ENCODE data around the gene NDUFAF5. TPM values are rescaled to one million over a fixed set of nuclear protein-coding genes. Genes with fewer than 3 reads are reported as not detected.
"Not testable (repeated sequence)": the region's sequence is repeated elsewhere in the genome, so short reads cannot be mapped to it uniquely, and the experiment has no call there.

The NDUFAF5 gene
- total RNA-seq, 1 donor from 2014 or later, result 14.1 TPM

DNA sequence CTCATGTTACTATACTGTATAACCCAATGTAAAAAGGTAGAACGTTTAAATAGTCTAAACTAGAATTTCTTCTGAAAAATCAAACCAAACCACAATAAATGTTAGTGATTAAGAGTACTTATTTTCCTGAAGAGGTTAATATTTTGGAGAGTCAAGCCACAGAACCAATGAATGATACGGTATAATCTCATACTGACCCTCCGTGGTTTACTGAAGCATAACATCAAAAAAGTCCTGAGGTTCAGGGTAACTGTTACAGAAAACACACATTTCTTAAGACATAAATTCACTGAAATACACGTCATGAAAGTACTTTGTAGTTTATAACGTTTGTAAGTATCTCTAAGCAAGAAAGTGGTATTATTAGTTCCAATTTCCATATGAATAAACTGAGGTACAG lies 29.0 kb upstream of the NDUFAF5 start:
- TF ChIP-seq, protein P1, sequence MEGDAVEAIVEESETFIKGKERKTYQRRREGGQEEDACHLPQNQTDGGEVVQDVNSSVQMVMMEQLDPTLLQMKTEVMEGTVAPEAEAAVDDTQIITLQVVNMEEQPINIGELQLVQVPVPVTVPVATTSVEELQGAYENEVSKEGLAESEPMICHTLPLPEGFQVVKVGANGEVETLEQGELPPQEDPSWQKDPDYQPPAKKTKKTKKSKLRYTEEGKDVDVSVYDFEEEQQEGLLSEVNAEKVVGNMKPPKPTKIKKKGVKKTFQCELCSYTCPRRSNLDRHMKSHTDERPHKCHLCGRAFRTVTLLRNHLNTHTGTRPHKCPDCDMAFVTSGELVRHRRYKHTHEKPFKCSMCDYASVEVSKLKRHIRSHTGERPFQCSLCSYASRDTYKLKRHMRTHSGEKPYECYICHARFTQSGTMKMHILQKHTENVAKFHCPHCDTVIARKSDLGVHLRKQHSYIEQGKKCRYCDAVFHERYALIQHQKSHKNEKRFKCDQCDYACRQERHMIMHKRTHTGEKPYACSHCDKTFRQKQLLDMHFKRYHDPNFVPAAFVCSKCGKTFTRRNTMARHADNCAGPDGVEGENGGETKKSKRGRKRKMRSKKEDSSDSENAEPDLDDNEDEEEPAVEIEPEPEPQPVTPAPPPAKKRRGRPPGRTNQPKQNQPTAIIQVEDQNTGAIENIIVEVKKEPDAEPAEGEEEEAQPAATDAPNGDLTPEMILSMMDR (IDR thresholded peaks at IDR 0.05), result peak; percentile 14
- DNase-seq, result no peak
- intact Hi-C loops (cut with DNase I), result no loop called here

DNA sequence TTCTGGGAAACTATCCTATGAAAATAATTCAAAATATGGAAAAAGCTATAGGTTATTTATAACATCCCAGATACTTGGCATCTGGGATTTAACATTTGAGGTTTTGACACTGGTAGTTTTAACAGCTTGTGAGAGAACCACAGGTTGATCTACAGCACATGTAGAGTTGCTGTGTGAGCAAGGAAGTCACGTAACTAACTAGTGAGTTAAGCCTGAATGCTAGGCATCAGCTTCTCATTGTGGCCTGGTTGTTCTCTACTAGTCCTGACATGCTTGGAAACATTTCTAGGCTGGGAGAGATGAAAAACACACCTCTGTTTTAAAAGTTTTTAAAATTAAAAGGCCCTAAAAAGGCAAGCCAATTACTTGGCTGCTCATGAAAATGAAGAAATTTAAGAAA lies 28.3 kb upstream of the NDUFAF5 start:
- Histone ChIP-seq H3K27me3 (ENCODE audit: low read depth) (no peaks in the 10 kb centered on the region), H3K27ac (no peak overlapping the region), H3K9me3 (no peaks in the 10 kb centered on the region), H3K36me3 (peaks cover 55% of the 10 kb centered on the region), H3K4me1 (no peaks in the 10 kb centered on the region), H3K4me3 (no peak overlapping the region)
- DNase-seq, result no peak
- intact Hi-C loops (cut with DNase I), result no loop called here
- ATAC-seq, result no peak
- TF ChIP-seq, protein P1 (IDR thresholded peaks at IDR 0.05), result no peak

More for the DNA sequence above, 29.0 kb upstream of the NDUFAF5 start:
- no peak overlapping the region for H3K27ac ChIP-seq
- H3K4me3 ChIP-seq, result no peak overlapping the region
- no peaks in the 10 kb centered on the region for H3K9me3 ChIP-seq
- peaks cover 52% of the 10 kb centered on the region for H3K36me3 ChIP-seq
- no peaks in the 10 kb centered on the region for H3K27me3 ChIP-seq (ENCODE audit: low read depth)
- H3K4me1 ChIP-seq, result no peaks in the 10 kb centered on the region
- ATAC-seq, result no peak

DNA sequence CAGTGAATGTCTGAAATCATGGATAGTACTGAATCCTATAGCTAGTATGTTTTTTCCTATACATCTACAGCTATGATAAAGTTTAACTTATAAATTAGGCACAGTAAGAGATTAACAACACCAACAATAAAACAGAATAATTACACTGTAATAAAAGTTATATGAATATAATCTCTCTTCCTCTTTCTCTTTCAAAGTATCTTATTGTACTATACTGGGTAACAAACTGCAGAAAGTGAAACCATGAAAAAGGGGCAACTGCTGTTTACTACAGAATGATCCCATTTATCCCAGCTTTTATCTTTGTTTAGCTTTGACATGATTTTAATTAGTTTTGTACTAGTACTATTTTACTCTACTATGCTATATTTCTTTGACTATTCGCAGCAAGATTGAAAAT lies 25.9 kb upstream of the NDUFAF5 start:
- Histone ChIP-seq H3K27me3 (ENCODE audit: low read depth) (no peaks in the 10 kb centered on the region), H3K27ac (no peak overlapping the region), H3K4me3 (no peak overlapping the region), H3K9me3 (no peaks in the 10 kb centered on the region), H3K4me1 (no peaks in the 10 kb centered on the region), H3K36me3 (peaks cover 64% of the 10 kb centered on the region)
- DNase-seq (no peak), ATAC-seq (no peak)
- TF ChIP-seq, protein P1 (IDR thresholded peaks at IDR 0.05), result no peak
- intact Hi-C loops (cut with DNase I), result no loop called here

DNA sequence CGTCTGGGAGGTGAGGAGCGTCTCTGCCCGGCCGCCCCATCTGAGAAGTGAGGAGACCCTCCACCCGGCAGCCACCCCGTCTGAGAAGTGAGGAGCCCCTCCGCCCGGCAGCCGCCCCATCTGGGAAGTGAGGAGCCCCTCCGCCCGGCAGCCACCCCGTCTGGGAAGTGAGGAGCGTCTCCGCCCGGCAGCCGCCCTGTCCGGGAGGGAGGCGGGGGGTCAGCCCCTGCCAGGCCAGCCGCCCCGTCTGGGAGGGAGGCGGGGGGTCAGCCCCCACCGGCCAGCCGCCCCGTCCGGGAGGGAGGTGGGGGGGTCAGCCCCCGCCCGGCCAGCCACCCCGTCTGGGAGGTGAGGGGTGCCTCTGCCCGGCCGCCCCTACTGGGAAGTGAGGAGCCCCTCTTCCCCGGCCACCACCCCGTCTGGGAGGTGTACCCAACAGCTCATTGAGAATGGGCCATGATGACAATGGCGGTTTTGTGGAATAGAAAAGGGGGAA lies 24.3 kb upstream of the NDUFAF5 start:
- H3K9me3 ChIP-seq; intact Hi-C loops (cut with DNase I); H3K4me1 ChIP-seq; H3K27ac ChIP-seq; ATAC-seq; DNase-seq; H3K27me3 ChIP-seq (ENCODE audit: low read depth); H3K4me3 ChIP-seq: not testable (repeated sequence)
- peaks cover 71% of the 10 kb centered on the region for H3K36me3 ChIP-seq

DNA sequence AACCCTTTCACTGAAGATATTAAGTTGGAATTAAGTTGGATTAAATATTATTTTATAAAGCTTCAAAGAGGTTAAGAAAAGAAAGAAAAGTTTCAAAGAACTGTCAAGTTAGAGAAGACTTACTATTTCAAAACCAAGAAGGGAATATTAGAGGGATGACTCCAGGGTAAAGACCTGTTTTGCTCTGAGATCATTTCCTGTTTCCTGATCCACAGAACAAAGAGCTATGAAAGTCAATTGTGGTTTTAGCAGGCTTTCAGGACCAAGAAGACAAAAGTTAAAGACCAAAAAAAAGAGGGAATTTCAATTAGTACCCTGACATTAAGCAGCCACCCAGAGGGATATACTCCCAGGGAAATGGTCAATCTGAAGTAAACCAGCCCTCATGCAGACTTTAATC lies 19.5 kb upstream of the NDUFAF5 start:
- no peaks in the 10 kb centered on the region for H3K4me1 ChIP-seq
- no peak for ATAC-seq
- TF ChIP-seq, protein P1 (IDR thresholded peaks at IDR 0.05), result no peak
- intact Hi-C loops (cut with DNase I), result no loop called here
- H3K4me3 ChIP-seq, result no peak overlapping the region
- H3K27ac ChIP-seq, result no peak overlapping the region
- no peaks in the 10 kb centered on the region for H3K9me3 ChIP-seq
- H3K36me3 ChIP-seq, result peaks cover 72% of the 10 kb centered on the region
- no peak for DNase-seq
- no peaks in the 10 kb centered on the region for H3K27me3 ChIP-seq (ENCODE audit: low read depth)

DNA sequence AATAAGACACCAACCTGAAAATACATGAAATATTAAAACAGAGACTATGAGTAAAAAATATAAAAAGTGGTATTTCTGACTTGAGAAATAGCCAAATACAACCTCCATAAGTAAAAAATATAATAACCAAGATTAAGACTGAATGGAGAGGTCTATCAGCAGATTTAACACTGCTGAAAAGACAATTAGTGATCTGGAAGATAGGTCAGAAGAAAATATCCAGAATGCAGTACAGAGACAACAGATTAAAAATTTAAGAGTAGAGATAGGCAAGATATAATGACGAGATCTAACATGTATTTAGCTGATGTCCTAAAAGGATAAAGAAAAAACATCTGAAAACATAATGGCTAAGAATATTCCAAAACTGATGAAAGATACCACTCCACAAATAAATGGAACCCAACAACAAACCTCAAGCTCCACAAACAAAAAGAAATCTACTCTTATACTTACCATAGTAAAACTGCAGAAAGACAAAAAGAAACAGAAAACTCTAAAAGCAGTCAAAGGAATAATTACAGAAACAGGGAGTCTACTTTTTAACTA lies 18.9 kb upstream of the NDUFAF5 start:
- peaks cover 78% of the 10 kb centered on the region for H3K36me3 ChIP-seq
- TF ChIP-seq, protein P1 (IDR thresholded peaks at IDR 0.05), result no peak

More for the DNA sequence above, 18.9 kb upstream of the NDUFAF5 start:
- ATAC-seq (no peak), DNase-seq (no peak)
- Histone ChIP-seq H3K27me3 (ENCODE audit: low read depth) (no peaks in the 10 kb centered on the region), H3K27ac (no peak overlapping the region), H3K4me1 (no peaks in the 10 kb centered on the region), H3K4me3 (no peak overlapping the region), H3K9me3 (no peaks in the 10 kb centered on the region)
- intact Hi-C loops (cut with DNase I), result no loop called here
